ENCODE measurements around the gene SLC15A4. TPM values are rescaled to one million over a fixed set of nuclear protein-coding genes. Genes with fewer than 3 reads are reported as not detected.

The SLC15A4 gene
- total and polyA plus RNA-seq, 2 donors (not counting 3 experiments of a cell fraction or from before 2014, with no cell fraction given) = 19.6 to 24.5 TPM

DNA sequence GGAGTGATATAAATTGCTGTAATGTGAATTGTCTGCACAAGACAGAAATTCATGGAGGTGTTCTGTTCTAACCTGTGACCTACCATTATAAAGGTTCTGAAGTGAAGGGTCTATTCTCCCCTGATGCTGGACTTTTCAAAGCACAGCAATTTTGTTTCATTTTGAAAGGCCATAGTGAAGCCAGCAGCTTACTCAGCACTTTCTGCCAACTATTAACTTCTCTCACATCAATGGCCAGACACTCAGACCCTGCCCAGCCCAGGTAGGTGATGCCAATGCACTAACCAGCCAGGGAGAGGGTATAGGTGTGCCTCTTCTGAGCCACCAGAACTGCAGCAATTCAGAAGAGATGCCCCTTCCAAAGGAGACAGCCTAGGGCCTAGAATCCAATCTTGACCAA is 43.9 kb downstream of the SLC15A4 start:
- no peak overlapping the region for H3K4me2 ChIP-seq (ENCODE audit: insufficient read depth, low read length)
- dilution Hi-C loops (cut with MboI; ENCODE audit: extremely low pct_ligation_motif_present, low sequenced_read_pairs) (no loop called here), intact Hi-C loops (cut with micrococcal nuclease) (no loop called here)
- no TSS peak for BruUV-seq (replicated peaks)
- no peak overlapping the region for H3K27ac ChIP-seq (ENCODE audit: insufficient read depth, low read depth, low read length)
- no peaks in the 10 kb centered on the region for H3K27me3 ChIP-seq (ENCODE audit: control insufficient read depth in 2 of 2, insufficient read depth in 2 of 2, low read length in 2 of 2)
- no peaks in the 10 kb centered on the region for H4K20me1 ChIP-seq (replicated peaks; ENCODE audit: control insufficient read depth, extremely low read depth, insufficient read depth, low read length)
- H2AFZ ChIP-seq (ENCODE audit: low read depth, low read length) = no peak overlapping the region
- DNase-seq (ENCODE audit: low read depth, low spot score) = no peak
- H3K79me2 ChIP-seq (ENCODE audit: control insufficient read depth, insufficient read depth, low read length) = no peaks in the 10 kb centered on the region
- no peak for FAIRE-seq
- no peak overlapping the region for H3K9ac ChIP-seq (replicated peaks; ENCODE audit: extremely low read depth, insufficient read depth, low read length)
- no peak overlapping the region for H3K4me3 ChIP-seq (replicated peaks in 1 of 3; ENCODE audit: insufficient read depth in 1 of 3, low read depth in 1 of 3, low read length in 3 of 3)
- ChIA-PET POLR2A (no interaction called here), CTCF (no interaction called here)
- H3K9me3 ChIP-seq (replicated peaks; ENCODE audit: control insufficient read depth, insufficient read depth, low read length) = no peaks in the 10 kb centered on the region
- H3K4me1 ChIP-seq (ENCODE audit: control insufficient read depth, extremely low read depth, insufficient read depth, low read length) = no peaks in the 10 kb centered on the region
- no peaks in the 10 kb centered on the region for H3K9me1 ChIP-seq (replicated peaks; ENCODE audit: control insufficient read depth, extremely low read depth, insufficient read depth, low read length)
- TF ChIP-seq FOS (IDR thresholded peaks at IDR 0.05; ENCODE audit: borderline replicate concordance, insufficient read depth, low read length) (no peak), GATA2 (IDR thresholded peaks at IDR 0.05; ENCODE audit: insufficient read depth, insufficient read length, low read depth, low read length) (no peak), POLR2AphosphoS5 (IDR thresholded peaks at IDR 0.05; ENCODE audit: insufficient read depth, low read depth, low read length) (no peak), JUN (IDR thresholded peaks at IDR 0.05; ENCODE audit: borderline replicate concordance, insufficient read depth, insufficient read length, low read depth) (no peak), EZH2 (IDR thresholded peaks at IDR 0.05; ENCODE audit: borderline replicate concordance, low read depth, low read length, severe bottlenecking) (no peak), MYC (IDR thresholded peaks at IDR 0.05; ENCODE audit: low read depth, low read length) (no peak), POLR2A (IDR thresholded peaks at IDR 0.05; ENCODE audit: low read depth, low read length) (no peak)
- TF ChIP-seq, protein P1, sequence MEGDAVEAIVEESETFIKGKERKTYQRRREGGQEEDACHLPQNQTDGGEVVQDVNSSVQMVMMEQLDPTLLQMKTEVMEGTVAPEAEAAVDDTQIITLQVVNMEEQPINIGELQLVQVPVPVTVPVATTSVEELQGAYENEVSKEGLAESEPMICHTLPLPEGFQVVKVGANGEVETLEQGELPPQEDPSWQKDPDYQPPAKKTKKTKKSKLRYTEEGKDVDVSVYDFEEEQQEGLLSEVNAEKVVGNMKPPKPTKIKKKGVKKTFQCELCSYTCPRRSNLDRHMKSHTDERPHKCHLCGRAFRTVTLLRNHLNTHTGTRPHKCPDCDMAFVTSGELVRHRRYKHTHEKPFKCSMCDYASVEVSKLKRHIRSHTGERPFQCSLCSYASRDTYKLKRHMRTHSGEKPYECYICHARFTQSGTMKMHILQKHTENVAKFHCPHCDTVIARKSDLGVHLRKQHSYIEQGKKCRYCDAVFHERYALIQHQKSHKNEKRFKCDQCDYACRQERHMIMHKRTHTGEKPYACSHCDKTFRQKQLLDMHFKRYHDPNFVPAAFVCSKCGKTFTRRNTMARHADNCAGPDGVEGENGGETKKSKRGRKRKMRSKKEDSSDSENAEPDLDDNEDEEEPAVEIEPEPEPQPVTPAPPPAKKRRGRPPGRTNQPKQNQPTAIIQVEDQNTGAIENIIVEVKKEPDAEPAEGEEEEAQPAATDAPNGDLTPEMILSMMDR (IDR thresholded peaks at IDR 0.05; ENCODE audit: extremely low read depth in 1 of 2, insufficient read depth in 1 of 2, low read depth in 1 of 2, low read length in 2 of 2) = no peak
- TF ChIP-seq, protein P2, sequence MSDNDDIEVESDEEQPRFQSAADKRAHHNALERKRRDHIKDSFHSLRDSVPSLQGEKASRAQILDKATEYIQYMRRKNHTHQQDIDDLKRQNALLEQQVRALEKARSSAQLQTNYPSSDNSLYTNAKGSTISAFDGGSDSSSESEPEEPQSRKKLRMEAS (IDR thresholded peaks at IDR 0.05; ENCODE audit: insufficient read depth, insufficient read length) = no peak
- no peaks in the 10 kb centered on the region for H3K36me3 ChIP-seq (ENCODE audit: control insufficient read depth in 2 of 2, extremely low read depth in 1 of 2, insufficient read depth in 2 of 2, low read length in 2 of 2)

Measured in endothelial cell of umbilical vein (primary cell).